HG02852 (cell line): ENCODE data around the gene MORN5.
A peak's percentile ranks its signal among the peaks of the same experiment; 100 is the strongest.
"Not testable (repeated sequence)": the region's sequence is repeated elsewhere in the genome, so short reads cannot be mapped to it uniquely, and the experiment has no call there.

ENCODE experiments used
- ATAC-seq: cut with Tn5 transposase; IDR thresholded peaks from one replicate; pipeline ENCODE4 v1.9.1; 2021; ENCODE audit warnings: mild to moderate bottlenecking, moderate library complexity; ENCODE audit not compliant: unreplicated experiment

Gene MORN5

DNA sequence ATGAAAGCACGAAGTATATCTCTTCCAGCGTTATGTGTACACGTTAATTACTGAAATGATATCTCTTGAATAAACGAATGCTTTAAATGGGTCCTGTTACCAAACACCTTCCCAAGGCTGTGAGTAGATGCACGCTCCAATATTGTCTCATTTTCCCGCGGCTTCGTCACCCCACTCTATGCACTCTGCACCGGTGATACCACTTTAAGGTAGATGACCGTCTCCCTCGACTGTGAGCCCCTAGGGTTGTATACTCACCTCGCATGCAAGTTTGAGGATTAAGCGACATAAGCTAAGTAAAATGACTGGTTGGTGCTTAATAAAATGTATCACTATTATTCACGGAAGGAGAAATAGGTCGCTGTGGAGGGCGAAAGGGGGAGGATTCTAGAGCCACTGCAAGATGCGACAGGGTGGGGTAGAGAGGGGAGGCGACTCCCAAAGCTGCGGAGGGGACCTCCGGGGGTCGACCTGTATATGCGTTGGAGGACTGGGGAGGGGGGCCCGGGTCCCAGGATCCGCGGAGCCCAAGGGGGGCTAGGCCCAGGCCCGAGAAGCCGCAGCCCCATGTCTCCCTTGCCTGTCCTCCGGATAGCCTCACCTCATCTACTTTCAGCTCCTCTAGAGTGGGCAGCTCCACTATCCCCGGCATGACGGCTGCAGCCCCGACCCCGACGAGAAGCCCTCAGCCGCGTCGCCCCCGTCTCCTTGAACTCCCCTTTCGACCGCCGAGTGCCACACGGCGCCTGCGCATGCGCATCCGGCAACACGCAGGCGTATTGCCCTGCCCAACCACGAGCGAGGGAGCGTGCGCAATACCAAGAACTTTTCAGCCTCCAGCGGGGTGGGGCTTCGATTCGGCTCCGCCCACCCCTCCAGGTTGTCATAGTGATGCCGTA, at the start of gene MORN5, which contains the start of gene NDUFA8:
TSS of gene MORN5 (plus strand) at position 883 of the 899 bp plus-strand sequence. CDS start 65 bp downstream, outside the sequence.
TSS of gene NDUFA8 (minus strand) at position 754 of the 899 bp plus-strand sequence. CDS start at position 652, 102 bp downstream.
- ATAC-seq = peak; percentile 96

GRCh38 chr9:122110100-122110833, 49.4 kb upstream of the MORN5 start:
- ATAC-seq = no peak

- ATAC-seq = no peak
Measured at GRCh38 chr9:122111413-122112085, 48.2 kb upstream of the MORN5 start.

DNA sequence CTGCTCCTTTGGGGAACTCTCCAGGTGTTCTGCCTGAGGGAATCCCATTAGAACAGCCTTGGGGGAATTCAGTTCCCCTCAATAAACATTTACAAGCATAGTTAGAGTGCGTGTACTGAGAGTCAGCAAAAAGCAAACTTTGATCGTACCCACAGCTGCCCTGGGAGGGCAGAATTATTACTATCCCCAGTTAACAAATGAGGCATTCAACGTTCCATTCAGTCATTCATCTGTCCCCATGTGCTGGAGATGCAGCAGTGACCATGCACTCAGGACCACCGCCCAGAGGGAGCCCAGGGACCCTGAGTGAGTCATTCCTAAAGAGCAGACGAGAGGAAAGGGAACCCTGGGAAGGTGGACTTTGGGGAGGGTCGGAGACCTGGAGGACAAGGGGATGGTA, 47.5 kb upstream of the MORN5 start:
- ATAC-seq = no peak

DNA sequence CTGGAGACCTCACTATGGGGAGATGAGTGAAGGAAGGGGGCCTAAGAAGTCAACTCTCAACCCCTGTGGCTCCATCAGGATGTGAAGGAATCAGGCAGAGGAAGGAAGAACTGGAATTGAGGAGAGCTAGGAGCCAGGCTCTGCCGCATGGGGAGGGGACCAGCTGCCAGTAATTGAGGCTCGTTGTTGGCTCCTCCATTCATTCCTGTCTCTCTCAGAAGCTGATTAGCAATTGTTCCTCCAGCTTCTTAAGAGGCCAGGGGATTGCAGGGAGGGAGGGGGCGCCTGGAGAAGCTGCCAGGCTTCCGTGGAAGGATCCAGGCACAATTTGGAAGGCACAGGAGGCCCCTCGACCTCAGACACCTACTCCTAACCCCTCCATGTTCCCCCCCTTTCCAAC, 46.1 kb upstream of the MORN5 start:
- no peak for ATAC-seq

DNA sequence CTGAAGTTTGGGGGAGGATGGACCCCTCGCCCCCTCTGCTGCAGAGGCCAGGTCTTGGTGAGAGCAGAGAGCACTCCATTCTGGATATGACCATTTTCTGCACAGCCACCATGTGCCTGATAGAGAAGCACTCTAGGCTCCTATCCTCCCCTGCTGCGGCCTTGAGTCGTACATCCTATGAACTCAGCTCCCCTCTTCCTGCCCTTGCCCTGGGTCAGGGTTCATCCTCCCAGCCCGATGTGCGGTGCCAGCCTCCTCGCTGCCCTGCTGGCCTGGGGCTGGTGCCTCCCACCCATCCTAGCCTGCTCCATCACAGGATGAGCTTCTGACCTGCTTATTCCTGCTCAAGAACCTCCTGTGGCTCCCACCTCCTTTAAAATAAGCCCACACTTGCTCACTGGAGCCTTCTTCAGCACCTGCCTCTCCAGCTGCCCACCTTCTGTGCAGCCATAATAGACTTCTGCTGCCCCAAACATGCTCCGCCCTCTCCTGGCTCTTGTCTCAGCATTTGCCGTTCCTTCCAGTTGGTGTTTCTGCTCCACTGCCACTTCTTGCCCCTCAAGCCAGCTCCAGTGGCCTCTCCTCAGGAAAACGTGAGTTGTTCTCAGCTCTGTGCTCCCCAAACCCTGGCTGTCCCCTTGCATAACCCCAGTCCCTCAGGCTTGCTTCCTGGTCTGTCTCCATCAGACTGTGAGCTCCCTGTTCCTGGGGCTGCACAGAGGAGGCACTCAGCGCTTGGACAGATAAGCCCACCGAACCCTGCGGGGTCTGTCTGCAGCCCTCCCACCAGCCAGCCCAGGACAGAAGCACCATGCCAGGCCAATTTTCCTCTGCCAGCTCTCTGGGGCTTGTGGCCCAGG, 44.3 kb upstream of the MORN5 start:
- ATAC-seq = no peak

DNA sequence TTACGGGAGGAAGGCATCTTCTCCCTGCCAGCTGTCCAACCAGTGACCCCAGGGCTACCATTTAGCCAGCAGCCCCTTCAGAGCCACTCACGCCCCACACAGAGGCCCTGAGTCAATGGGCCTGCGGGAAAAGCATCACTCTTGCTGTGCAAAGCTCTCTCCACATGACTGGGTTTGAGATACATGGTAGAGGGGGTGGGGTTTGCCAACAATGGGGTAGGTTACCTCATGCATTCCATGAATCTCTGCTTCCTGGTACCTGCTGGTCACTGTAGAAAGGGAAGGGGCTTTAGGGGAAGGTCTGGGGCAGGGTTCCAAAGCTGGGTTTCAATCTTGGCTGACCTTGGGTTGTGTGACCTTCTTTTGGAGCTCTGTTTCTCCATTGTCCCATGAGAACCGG, 43.7 kb upstream of the MORN5 start:
- no peak for ATAC-seq

GRCh38 chr9:122116448-122117173, 43.1 kb upstream of the MORN5 start:
- no peak for ATAC-seq

- not testable (repeated sequence) for ATAC-seq
Measured at GRCh38 chr9:122117241-122117640, 42.5 kb upstream of the MORN5 start.

DNA sequence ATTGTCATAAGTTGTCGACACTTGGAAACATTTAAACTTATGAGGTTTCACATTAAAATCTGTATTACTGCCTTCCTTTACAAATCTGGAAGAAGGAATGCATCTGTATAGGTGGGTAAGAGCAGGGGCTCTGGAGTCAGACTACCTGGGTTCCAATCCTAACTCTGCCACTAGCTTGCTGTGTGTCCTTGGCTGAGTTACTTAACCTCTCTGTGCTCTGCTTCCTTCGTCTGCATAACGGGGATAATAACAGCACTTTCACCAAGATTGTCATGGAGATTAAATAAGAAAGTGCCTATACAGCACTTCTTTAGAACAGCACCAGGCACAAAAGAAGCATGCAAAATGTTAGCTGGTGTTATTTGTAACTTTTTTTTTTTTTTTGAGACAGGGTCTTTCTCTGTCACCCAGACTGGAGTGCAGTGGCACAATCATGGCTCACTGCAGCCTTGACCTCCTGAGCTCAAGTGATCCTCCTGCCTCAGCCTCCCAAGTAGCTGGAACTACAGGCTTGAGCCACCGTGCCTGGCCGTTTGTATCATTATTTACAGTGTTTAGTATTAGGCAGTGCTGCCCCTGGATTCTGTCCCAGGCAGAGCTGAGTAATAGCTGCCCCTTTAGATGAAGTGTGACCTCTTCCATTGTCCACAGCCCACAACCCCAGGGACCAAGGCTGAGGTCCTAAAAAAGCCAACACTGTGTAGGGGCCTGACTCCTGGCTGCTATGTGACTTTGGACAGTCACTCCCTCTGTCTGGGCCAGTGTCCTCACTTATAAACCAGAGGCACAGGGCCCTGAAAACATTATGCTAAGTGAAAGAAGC, 41.2 kb upstream of the MORN5 start:
- ATAC-seq = no peak

DNA sequence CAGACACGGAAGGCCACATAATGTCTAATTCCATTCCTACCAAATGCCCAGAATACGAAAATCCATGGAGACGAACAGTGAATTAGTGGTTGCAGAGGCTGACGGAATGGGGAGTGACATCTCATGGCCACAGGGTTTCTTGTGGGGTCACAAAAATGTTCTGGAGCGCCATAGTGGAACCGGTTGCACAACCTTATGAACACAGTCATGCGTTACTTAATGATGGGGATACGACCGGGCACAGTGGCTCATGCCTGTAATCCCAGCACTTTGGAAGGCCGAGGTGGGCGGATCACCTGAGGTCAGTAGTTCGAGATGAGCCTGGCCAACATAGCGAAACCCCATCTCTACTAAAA, 40.6 kb upstream of the MORN5 start:
- no peak for ATAC-seq

DNA sequence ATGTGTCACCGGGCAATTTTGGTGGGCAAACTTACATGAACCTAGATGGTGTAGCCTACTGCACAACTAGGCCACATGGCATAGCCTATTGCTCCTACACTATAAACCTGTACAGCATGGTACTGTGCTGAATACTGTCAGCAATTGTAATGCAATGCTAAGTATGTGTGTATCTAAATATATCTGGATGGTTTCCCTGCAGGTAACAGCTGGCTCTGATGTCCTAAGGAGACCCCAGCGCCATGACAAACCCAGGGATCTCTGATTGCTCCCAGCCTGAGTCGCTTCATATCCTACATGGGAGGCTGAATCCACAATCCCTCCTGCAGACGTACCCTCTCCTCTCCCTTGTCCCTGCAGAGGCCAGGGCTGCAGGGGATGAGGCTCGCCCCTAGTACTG, 40.0 kb upstream of the MORN5 start:
- no peak for ATAC-seq

DNA sequence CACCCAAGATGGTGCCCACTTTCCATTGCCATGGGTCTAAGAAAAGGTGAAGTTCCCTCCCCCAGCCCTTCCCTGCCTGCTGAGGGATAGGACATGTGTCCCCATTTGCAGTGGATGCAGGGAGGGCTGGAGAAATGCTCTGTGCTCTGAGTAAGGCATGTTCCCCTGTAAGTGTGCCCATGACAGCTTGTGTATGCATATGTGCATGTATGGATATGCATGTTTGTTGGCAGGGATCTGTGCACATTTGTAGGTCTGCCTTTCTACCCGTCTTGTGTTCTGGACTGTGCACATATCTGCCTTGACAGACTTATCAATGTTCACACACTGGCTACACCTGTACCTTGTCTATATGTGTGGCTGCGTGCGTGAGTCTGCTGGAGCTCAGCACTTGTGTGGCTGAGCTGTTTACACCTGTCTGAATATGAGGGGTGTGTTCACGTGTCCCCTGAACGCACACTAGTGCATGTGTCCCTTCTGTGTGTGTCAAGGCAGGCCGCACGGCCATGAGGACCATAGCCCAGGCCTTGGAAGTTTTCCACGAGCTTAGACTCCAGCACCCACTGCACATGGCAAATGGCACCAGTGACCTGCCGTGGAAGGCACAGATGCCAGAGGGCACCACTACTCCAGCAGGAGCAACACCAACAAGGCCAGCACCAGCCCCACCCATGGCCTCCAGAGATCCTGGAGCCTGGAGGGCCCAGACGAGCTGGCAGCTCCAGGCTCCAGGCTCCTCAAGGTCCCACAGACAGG, 39.2 kb upstream of the MORN5 start:
- no peak for ATAC-seq

DNA sequence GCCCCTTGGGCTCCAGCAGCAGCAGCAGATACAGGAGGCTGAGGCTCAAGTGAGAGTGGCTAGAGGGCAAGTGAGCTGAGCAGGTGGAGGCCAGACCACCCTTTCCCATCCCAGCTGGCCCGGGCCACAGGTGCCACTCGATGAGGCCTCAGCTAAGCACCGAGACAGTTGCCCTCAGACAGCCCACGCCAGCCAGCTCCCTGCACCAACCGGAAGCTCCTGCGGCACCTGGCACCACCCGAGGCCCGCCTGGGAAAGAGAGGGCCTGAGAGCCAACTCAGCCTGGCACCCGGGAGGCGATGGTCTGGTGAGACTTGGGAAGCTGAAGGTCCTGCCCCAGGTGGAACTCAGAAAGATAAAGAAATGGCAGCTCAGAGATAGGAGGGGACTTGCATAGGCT, 38.3 kb upstream of the MORN5 start:
- no peak for ATAC-seq

- no peak for ATAC-seq
Measured at GRCh38 chr9:122121931-122122330, 37.8 kb upstream of the MORN5 start.

DNA sequence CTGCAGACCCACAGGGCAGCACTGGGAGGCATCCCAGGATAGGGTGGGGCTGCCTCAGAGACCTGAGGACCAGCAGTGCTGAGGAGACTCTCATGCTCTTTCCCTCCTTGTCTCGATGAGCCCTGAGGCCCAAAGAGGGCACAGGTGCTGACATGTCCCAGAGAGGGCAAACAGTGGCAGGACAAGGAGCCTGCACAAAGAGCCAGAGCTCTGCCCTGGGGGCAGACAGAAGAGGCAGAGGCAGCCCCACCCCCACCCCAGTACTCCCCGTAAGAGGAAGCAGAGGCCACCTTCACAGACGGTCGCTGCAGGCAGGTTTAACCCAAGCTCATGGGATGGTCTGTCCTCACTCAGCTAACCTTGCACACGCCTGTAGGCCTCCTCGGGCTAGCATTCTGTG, 37.2 kb upstream of the MORN5 start:
- no peak for ATAC-seq

- ATAC-seq = no peak
Measured at GRCh38 chr9:122122903-122123632, 36.6 kb upstream of the MORN5 start.

GRCh38 chr9:122124048-122124447, 35.7 kb upstream of the MORN5 start:
- ATAC-seq = no peak
